GM23338 (cell line): ENCODE data around the gene SMIM35. TPM values are rescaled to one million over a fixed set of nuclear protein-coding genes. Genes with fewer than 3 reads are reported as not detected.

Source experiments
- ATAC-seq: fragments of 200-7000 bp; cut with Tn5 transposase; 3 replicates; pipeline ENCODE4 v1.9.1; 2020
- DNase-seq: peaks from one replicate; pipeline ENCODE4 v3.0.0-alpha.2; 2015; ENCODE audit warnings: low spot score
- H2AFZ ChIP-seq: fragments of 200-600 bp; sonication (generic); 2 replicates; pipeline ENCODE4 v1.8.0; 2016; ENCODE audit warnings: antibody characterized with exemption, mild to moderate bottlenecking, moderate library complexity
- H3F3A ChIP-seq: fragments of 200-600 bp; sonication (generic); replicated peaks from 2 replicates; pipeline ENCODE4 v1.8.0; 2017; ENCODE audit warnings: antibody characterized with exemption, mixed run types, low read depth
- H3K27ac ChIP-seq: fragments of 200-600 bp; sonication (generic); 2 replicates; pipeline ENCODE4 v1.6.1; 2016; ENCODE audit warnings: low read depth
- H3K27me3 ChIP-seq: fragments of 200-600 bp; sonication (generic); 2 replicates; pipeline ENCODE4 v1.8.0; 2016; ENCODE audit warnings: mild to moderate bottlenecking, mixed run types, moderate library complexity; ENCODE audit not compliant: insufficient read depth
- H3K36me3 ChIP-seq: fragments of 200-600 bp; sonication (generic); 2 replicates; pipeline ENCODE4 v1.8.0; 2016; ENCODE audit warnings: mild to moderate bottlenecking; ENCODE audit not compliant: insufficient read depth
- H3K4me1 ChIP-seq: fragments of 200-600 bp; sonication (generic); 2 replicates; pipeline ENCODE4 v1.8.0; 2016; ENCODE audit warnings: mild to moderate bottlenecking, moderate library complexity; ENCODE audit not compliant: insufficient read depth
- H3K4me2 ChIP-seq: fragments of 200-600 bp; sonication (generic); 2 replicates; pipeline ENCODE4 v1.7.1; 2017; ENCODE audit warnings: mixed run types
- H3K4me3 ChIP-seq: fragments of 200-600 bp; sonication (generic); 2 replicates; pipeline ENCODE4 v1.6.1; 2016; ENCODE audit warnings: mixed run types
- H3K79me2 ChIP-seq: fragments of 200-600 bp; sonication (generic); replicated peaks from 2 replicates; pipeline ENCODE4 v1.8.0; 2017; ENCODE audit warnings: mild to moderate bottlenecking; ENCODE audit not compliant: insufficient read depth
- H3K9me2 ChIP-seq: fragments of 200-600 bp; sonication (generic); 2 replicates; pipeline ENCODE4 v1.8.0; 2017; ENCODE audit not compliant: insufficient read depth
- H4K20me1 ChIP-seq: fragments of 200-600 bp; sonication (generic); replicated peaks from 2 replicates; pipeline ENCODE4 v1.8.0; 2017; ENCODE audit warnings: mild to moderate bottlenecking; ENCODE audit not compliant: insufficient read depth
- H3K27ac Mint-ChIP-seq: 2 replicates; pipeline ENCODE4 v1.8.0; 2020; ENCODE audit warnings: inconsistent platforms, mild to moderate bottlenecking, moderate library complexity, mixed read lengths
- H3K27me3 Mint-ChIP-seq: 3 replicates; pipeline ENCODE4 v1.8.0; 2022; ENCODE audit warnings: low read depth, mild to moderate bottlenecking, moderate library complexity, mixed read lengths, inconsistent platforms; ENCODE audit not compliant: insufficient read depth, poor library complexity
- H3K36me3 Mint-ChIP-seq: 3 replicates; pipeline ENCODE4 v1.8.0; 2021; ENCODE audit warnings: low read depth, mild to moderate bottlenecking, inconsistent platforms, moderate library complexity, mixed read lengths
- H3K4me1 Mint-ChIP-seq: 3 replicates; pipeline ENCODE4 v1.8.0; 2020; ENCODE audit warnings: mild to moderate bottlenecking, inconsistent platforms, mixed read lengths
- H3K4me3 Mint-ChIP-seq: 3 replicates; pipeline ENCODE4 v1.8.0; 2021; ENCODE audit warnings: moderate library complexity, mild to moderate bottlenecking, inconsistent platforms, mixed read lengths
- H3K9me3 Mint-ChIP-seq: 3 replicates; pipeline ENCODE4 v1.8.0; 2020; ENCODE audit warnings: moderate library complexity, mild to moderate bottlenecking, inconsistent platforms, mixed read lengths
- CREB1 ChIP-seq: fragments of 250-450 bp; sonication (Bioruptor Pico); IDR thresholded peaks from 2 replicates; pipeline ENCODE4 v1.5.0; 2020; ENCODE audit warnings: low read depth, mild to moderate bottlenecking, moderate library complexity
- CTCF ChIP-seq, 2 experiments: fragments of 200-600 bp in 1 of 2; sonication (generic) in 1 of 2; conservative IDR thresholded peaks; 2 replicates each; pipeline versions ENCODE4 v1.5.1 to v1.6.1; 2016 to 2017; ENCODE audit warnings: antibody characterized with exemption in 2 of 2, low read depth in 2 of 2, mild to moderate bottlenecking in 2 of 2, moderate library complexity in 1 of 2
- ETS1 ChIP-seq: IDR thresholded peaks from 2 replicates; pipeline ENCODE4 v1.6.1; 2016; ENCODE audit warnings: antibody characterized with exemption
- EZH2 ChIP-seq: fragments of 200-600 bp; sonication (generic); IDR thresholded peaks from one replicate; pipeline ENCODE4 v1.8.0; 2017; ENCODE audit warnings: antibody characterized with exemption, mild to moderate bottlenecking, low read depth; ENCODE audit not compliant: unreplicated experiment
- EZH2phosphoT487 ChIP-seq: fragments of 200-600 bp; sonication (generic); IDR thresholded peaks from one replicate; pipeline ENCODE4 v1.8.1; 2018; ENCODE audit warnings: antibody characterized with exemption; ENCODE audit not compliant: unreplicated experiment
- JUNB ChIP-seq: IDR thresholded peaks from one replicate; pipeline ENCODE4 v1.6.1; 2016; ENCODE audit warnings: antibody characterized with exemption; ENCODE audit not compliant: unreplicated experiment
- NANOG ChIP-seq: IDR thresholded peaks from 2 replicates; pipeline ENCODE4 v1.6.1; 2016; ENCODE audit warnings: antibody characterized with exemption, borderline replicate concordance
- POLR2AphosphoS5 ChIP-seq: IDR thresholded peaks from 2 replicates; pipeline ENCODE4 v1.6.1; 2016; ENCODE audit warnings: antibody characterized with exemption, low read depth
- REST ChIP-seq: IDR thresholded peaks from one replicate; pipeline ENCODE4 v1.6.1; 2018; ENCODE audit warnings: antibody characterized with exemption; ENCODE audit not compliant: unreplicated experiment
- STAT1 ChIP-seq: IDR thresholded peaks from one replicate; pipeline ENCODE4 v1.6.1; 2016; ENCODE audit warnings: antibody characterized with exemption; ENCODE audit not compliant: unreplicated experiment
- ZNF114 ChIP-seq: fragments of 250-450 bp; sonication (Bioruptor Pico); IDR thresholded peaks from 2 replicates; pipeline ENCODE4 v1.5.0; 2020; ENCODE audit warnings: mild to moderate bottlenecking, moderate library complexity
- ZNF331 ChIP-seq: fragments of 250-450 bp; sonication (Bioruptor Pico); IDR thresholded peaks from 2 replicates; pipeline ENCODE4 v1.5.0; 2020; ENCODE audit warnings: low read depth, mild to moderate bottlenecking, moderate library complexity
- ZNF462 ChIP-seq: fragments of 250-450 bp; sonication (Bioruptor Pico); IDR thresholded peaks from 2 replicates; pipeline ENCODE4 v1.5.0; 2020; ENCODE audit warnings: mild to moderate bottlenecking, moderate library complexity
- polyA plus RNA-seq: library from polyadenylated mRNA; unstranded; fragments of >200 nt; fragmentation: Nextera tagmentation; extraction: Ambion mirVana; gene quantifications from 2 replicates; pipeline ENCODE4 v1.2.1, GENCODE V29; 2016
- total RNA-seq: library from RNA; depleted of rRNA; stranded (reverse); fragments of >200 nt; shearing (Covaris generic); gene quantifications from 2 replicates; pipeline ENCODE4 v1.2.3, GENCODE V29; 2014

The SMIM35 gene
- total and polyA plus RNA-seq, 2 experiments from 2014 or later, result not detected

- no peak overlapping the region for H3K4me3 Mint-ChIP-seq
- no peaks in the 10 kb centered on the region for H3K27me3 ChIP-seq
- H3F3A ChIP-seq, result no peaks in the 10 kb centered on the region
- no peaks in the 10 kb centered on the region for H3K9me2 ChIP-seq
- H4K20me1 ChIP-seq, result no peaks in the 10 kb centered on the region
- H2AFZ ChIP-seq, result no peak overlapping the region
- no peaks in the 10 kb centered on the region for H3K79me2 ChIP-seq
- H3K4me2 ChIP-seq, result no peak overlapping the region
- H3K27me3 Mint-ChIP-seq, result peaks cover 4% of the 10 kb centered on the region
- no peak overlapping the region for H3K27ac ChIP-seq
- H3K4me1 Mint-ChIP-seq, result peaks cover 13% of the 10 kb centered on the region
- no peak overlapping the region for H3K27ac Mint-ChIP-seq
- peaks cover 4% of the 10 kb centered on the region; the same call in 1 of the 2 replicates for H3K4me1 ChIP-seq
- H3K36me3 ChIP-seq, result no peaks in the 10 kb centered on the region
- DNase-seq (no peak), ATAC-seq (no peak)
- H3K9me3 Mint-ChIP-seq, result no peaks in the 10 kb centered on the region
- H3K36me3 Mint-ChIP-seq, result no peaks in the 10 kb centered on the region
- H3K4me3 ChIP-seq, result no peak overlapping the region
- TF ChIP-seq ZNF462 (no peak), POLR2AphosphoS5 (no peak), ZNF114 (CRISPR knock-in tag) (no peak), JUNB (no peak), NANOG (no peak), REST (no peak), EZH2phosphoT487 (no peak), CREB1 (CRISPR knock-in tag) (no peak), CTCF (conservative IDR thresholded peaks at IDR 0.05; ENCODE audit: low read depth in 2 of 2) (no peak), ZNF331 (CRISPR knock-in tag) (no peak), EZH2 (no peak), STAT1 (no peak), ETS1 (no peak)
These were observed 88.0 kb downstream of the SMIM35 start for GRCh38 chr11:117998664-117999353.
